PC-3 (cell line): ENCODE results near the gene CPZ. TPM values are rescaled to one million over a fixed set of nuclear protein-coding genes. Genes with fewer than 3 reads are reported as not detected.

Source experiments
- ATAC-seq: fragments of 200-7000 bp; cut with Tn5 transposase; 2 replicates; pipeline ENCODE4 v1.9.1; 2020; ENCODE audit warnings: mild to moderate bottlenecking, moderate library complexity
- BruUV-seq: library from RNA; stranded (reverse); fragments of 400-500 nt; replicated peaks from 2 replicates; lab custom pipeline; 2021; lab: Mats Ljungman, UMichigan
- CTCF ChIA-PET: fragments of 300-600 bp; sonication (Branson Sonifier 250); formaldehyde crosslinking; loops from one replicate; lab custom pipeline; 2022; ENCODE audit warnings: antibody characterized with exemption; lab: Charles Lee
- POLR2A ChIA-PET: fragments of 300-600 bp; sonication (Branson Sonifier 250); formaldehyde crosslinking; loops from one replicate; lab custom pipeline; 2022; ENCODE audit warnings: antibody characterized with exemption; ENCODE audit not compliant: unreplicated experiment; lab: Charles Lee
- DNase-seq: peaks from one replicate; pipeline ENCODE4 v3.0.0-alpha.2; 2015
- H2AFZ ChIP-seq: fragments of 300-600 bp; sonication (generic); 2 replicates; pipeline ENCODE4 v1.6.0; 2016; ENCODE audit warnings: antibody characterized with exemption, low read length
- H3F3A ChIP-seq: fragments of 300-600 bp; sonication (generic); one replicate; pipeline ENCODE4 v1.6.0; 2017; ENCODE audit warnings: antibody characterized with exemption, low read length, control low read depth, mild to moderate bottlenecking; ENCODE audit not compliant: unreplicated experiment
- H3K27ac ChIP-seq: fragments of 300-600 bp; sonication (generic); 2 replicates; pipeline ENCODE4 v1.5.1; 2016; ENCODE audit warnings: mild to moderate bottlenecking, low read length
- H3K27me3 ChIP-seq: fragments of 300-600 bp; sonication (generic); 2 replicates; pipeline ENCODE4 v1.6.1; 2016; ENCODE audit warnings: low read length, mixed read lengths
- H3K36me3 ChIP-seq: fragments of 300-600 bp; sonication (generic); 2 replicates; pipeline ENCODE4 v1.6.1; 2016; ENCODE audit warnings: low read depth, mixed run types, low read length, mixed read lengths
- H3K4me1 ChIP-seq: fragments of 300-600 bp; sonication (generic); 2 replicates; pipeline ENCODE4 v1.5.1; 2016; ENCODE audit warnings: low read length; ENCODE audit not compliant: insufficient read depth
- H3K4me2 ChIP-seq: fragments of 300-600 bp; sonication (generic); 2 replicates; pipeline ENCODE4 v1.6.0; 2016; ENCODE audit warnings: low read length
- H3K4me3 ChIP-seq: fragments of 300-600 bp; sonication (generic); 2 replicates; pipeline ENCODE4 v1.5.1; 2016; ENCODE audit warnings: mild to moderate bottlenecking, low read length, mixed read lengths
- H3K79me2 ChIP-seq: fragments of 300-600 bp; sonication (generic); 2 replicates; pipeline ENCODE4 v1.6.1; 2017; ENCODE audit warnings: low read length, mixed read lengths
- H3K9ac ChIP-seq: fragments of 300-600 bp; sonication (generic); 2 replicates; pipeline ENCODE4 v1.6.0; 2016; ENCODE audit warnings: mild to moderate bottlenecking, low read length
- H3K9me2 ChIP-seq: fragments of 300-600 bp; sonication (generic); replicated peaks from 2 replicates; pipeline ENCODE4 v1.6.1; 2016; ENCODE audit warnings: mixed run types, low read length, mixed read lengths
- H3K9me3 ChIP-seq: fragments of 300-600 bp; sonication (generic); 2 replicates; pipeline ENCODE4 v1.6.1; 2016; ENCODE audit warnings: low read length, mixed read lengths
- H4K20me1 ChIP-seq: fragments of 300-600 bp; sonication (generic); 2 replicates; pipeline ENCODE4 v1.6.1; 2016; ENCODE audit warnings: low read length, mixed read lengths
- EZH2 ChIP-seq: fragments of 300-600 bp; sonication (generic); IDR thresholded peaks from one replicate; pipeline ENCODE4 v1.6.1; 2017; ENCODE audit warnings: antibody characterized with exemption, mild to moderate bottlenecking, low read length; ENCODE audit not compliant: unreplicated experiment
- EZH2phosphoT487 ChIP-seq: fragments of 300-600 bp; sonication (generic); IDR thresholded peaks from 2 replicates; pipeline ENCODE4 v1.6.1; 2018; ENCODE audit warnings: mild to moderate bottlenecking, antibody characterized with exemption, low read length, borderline replicate concordance
- intact Hi-C: fragments of 100-400 bp; cut with micrococcal nuclease; formaldehyde crosslinking; loops from 2 replicates; pipeline ENCODE4 v1.9.0; 2023
- total RNA-seq: library from RNA; depleted of rRNA; stranded (reverse); fragments of >200 nt; gene quantifications from 2 replicates; pipeline ENCODE4 v1.2.3, GENCODE V29; 2014
- TF ChIP-seq, protein P1 (sequence below): fragments of 300-600 bp; sonication (generic); conservative IDR thresholded peaks from 2 replicates; pipeline ENCODE4 v1.5.1; 2017; ENCODE audit warnings: antibody characterized with exemption, low read depth, mild to moderate bottlenecking, low read length

Gene CPZ
- total RNA-seq, 1 experiment from 2014 or later, result 27.9 TPM

DNA sequence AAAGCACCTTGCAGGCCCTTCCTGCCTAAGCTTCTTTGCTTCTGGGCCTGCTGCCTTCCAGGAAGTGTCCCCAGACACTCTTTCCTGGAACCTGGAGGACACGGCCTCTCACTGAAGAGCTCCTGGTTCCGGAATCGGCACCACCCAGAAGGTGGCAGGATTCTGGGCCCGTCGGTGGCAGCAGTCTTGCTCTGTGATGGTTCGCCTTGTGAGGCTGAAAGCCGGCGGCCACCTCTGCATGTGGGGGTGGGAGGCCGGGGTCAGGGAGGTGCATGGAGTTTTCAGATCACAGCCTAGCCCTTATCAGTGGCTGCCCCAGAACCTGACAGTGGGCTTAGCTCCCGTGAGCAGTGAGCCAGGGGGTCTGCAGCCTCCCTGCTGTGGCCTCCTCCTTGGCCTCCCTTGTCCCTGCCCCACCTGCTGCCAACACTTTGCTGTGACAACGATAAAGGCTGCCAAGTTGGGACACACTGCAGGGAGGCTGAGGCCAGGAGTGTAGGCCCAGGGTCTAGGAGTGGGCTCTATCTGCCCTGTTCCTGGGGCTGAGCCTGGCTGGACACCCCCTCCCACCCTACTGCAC is 43.1 kb upstream of the CPZ start:
- CTCF ChIA-PET, result no interaction called here

DNA sequence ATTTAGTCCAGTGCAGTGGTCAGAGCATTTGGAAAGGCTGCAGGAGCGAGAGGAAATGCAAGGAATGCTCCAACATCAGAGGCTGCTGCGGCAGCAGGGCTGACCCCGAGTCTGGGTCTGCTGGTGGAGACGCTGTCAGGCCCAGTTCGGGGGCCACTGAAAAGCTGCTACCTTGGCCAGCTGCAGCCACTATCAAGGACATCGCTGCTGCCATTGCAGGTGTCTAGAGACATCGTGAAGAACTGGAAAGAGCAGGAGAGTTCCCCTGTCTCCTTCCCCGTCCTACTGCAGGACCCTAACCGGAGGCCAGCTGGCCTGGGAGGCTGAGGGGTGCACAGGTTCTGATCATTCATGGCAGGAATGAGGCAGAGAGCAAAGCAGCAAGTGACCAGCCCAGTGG is 41.9 kb upstream of the CPZ start:
- Histone ChIP-seq H3F3A (no peaks in the 10 kb centered on the region), H3K27me3 (no peaks in the 10 kb centered on the region), H3K36me3 (no peaks in the 10 kb centered on the region), H3K9ac (no peak overlapping the region), H3K9me2 (no peaks in the 10 kb centered on the region), H3K79me2 (no peaks in the 10 kb centered on the region), H3K27ac (no peak overlapping the region), H3K4me1 (peaks cover 33% of the 10 kb centered on the region), H3K9me3 (no peaks in the 10 kb centered on the region), H3K4me2 (no peak overlapping the region), H2AFZ (no peak overlapping the region), H3K4me3 (no peak overlapping the region), H4K20me1 (no peaks in the 10 kb centered on the region)
- ATAC-seq, result no peak
- DNase-seq, result no peak
- POLR2A ChIA-PET, result no interaction called here
- intact Hi-C loops, result no loop called here
- TF ChIP-seq EZH2phosphoT487 (no peak), EZH2 (no peak)
- TF ChIP-seq, protein P1, sequence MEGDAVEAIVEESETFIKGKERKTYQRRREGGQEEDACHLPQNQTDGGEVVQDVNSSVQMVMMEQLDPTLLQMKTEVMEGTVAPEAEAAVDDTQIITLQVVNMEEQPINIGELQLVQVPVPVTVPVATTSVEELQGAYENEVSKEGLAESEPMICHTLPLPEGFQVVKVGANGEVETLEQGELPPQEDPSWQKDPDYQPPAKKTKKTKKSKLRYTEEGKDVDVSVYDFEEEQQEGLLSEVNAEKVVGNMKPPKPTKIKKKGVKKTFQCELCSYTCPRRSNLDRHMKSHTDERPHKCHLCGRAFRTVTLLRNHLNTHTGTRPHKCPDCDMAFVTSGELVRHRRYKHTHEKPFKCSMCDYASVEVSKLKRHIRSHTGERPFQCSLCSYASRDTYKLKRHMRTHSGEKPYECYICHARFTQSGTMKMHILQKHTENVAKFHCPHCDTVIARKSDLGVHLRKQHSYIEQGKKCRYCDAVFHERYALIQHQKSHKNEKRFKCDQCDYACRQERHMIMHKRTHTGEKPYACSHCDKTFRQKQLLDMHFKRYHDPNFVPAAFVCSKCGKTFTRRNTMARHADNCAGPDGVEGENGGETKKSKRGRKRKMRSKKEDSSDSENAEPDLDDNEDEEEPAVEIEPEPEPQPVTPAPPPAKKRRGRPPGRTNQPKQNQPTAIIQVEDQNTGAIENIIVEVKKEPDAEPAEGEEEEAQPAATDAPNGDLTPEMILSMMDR, result no peak
- CTCF ChIA-PET, result no interaction called here
- BruUV-seq, result no TSS peak

More for the DNA sequence above, 43.1 kb upstream of the CPZ start:
- ATAC-seq (no peak), DNase-seq (no peak)
- Histone ChIP-seq H3K4me2 (peak overlapping the region; percentile 71; the same call in 1 of the 2 replicates), H3K36me3 (no peaks in the 10 kb centered on the region), H3K79me2 (no peaks in the 10 kb centered on the region), H3K4me1 (peaks cover 33% of the 10 kb centered on the region), H4K20me1 (no peaks in the 10 kb centered on the region), H2AFZ (no peak overlapping the region), H3K9me2 (no peaks in the 10 kb centered on the region), H3K27me3 (no peaks in the 10 kb centered on the region), H3K27ac (peak overlapping the region; percentile 98), H3K4me3 (no peak overlapping the region), H3K9ac (no peak overlapping the region), H3F3A (no peaks in the 10 kb centered on the region), H3K9me3 (no peaks in the 10 kb centered on the region)
- POLR2A ChIA-PET, result no interaction called here
- BruUV-seq, result no TSS peak
- intact Hi-C loops, result loop anchor here (5.0 kb wide), 1 partner anchor 43 kb away; the partner anchor contains the start of gene CPZ
- TF ChIP-seq, protein P1, result no peak
- no peak for TF ChIP-seq EZH2
- no peak for TF ChIP-seq EZH2phosphoT487

DNA sequence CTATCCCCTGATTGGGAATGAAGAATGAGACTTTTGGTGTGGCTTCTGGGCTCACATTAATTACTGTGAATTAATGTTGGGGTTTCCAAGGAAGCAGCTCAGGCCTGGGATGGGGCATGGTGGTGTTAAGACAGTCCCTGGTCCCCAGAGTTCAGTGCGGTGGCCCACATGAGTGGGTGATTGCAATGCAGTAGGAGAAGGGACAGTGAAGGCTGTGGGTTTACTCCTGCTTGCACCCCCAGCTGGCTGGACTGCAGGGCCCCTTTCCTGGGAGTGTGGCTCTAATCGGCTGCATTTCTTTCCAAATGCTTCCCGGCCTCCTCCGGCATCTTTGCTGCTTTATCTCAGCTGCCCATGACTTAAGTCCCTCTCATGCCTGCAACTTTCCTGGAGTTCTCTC is 40.5 kb upstream of the CPZ start:
- no peak overlapping the region for H3K4me3 ChIP-seq
- DNase-seq, result no peak
- H3K9ac ChIP-seq, result no peak overlapping the region
- no peaks in the 10 kb centered on the region for H3K9me3 ChIP-seq
- ATAC-seq, result no peak
- TF ChIP-seq EZH2, result no peak
- TF ChIP-seq, protein P1, result no peak
- no peak for TF ChIP-seq EZH2phosphoT487
- no peaks in the 10 kb centered on the region for H3F3A ChIP-seq
- BruUV-seq, result no TSS peak
- ChIA-PET POLR2A (no interaction called here), CTCF (no interaction called here)
- H3K4me2 ChIP-seq, result no peak overlapping the region
- no peak overlapping the region for H3K27ac ChIP-seq
- H3K4me1 ChIP-seq, result peaks cover 35% of the 10 kb centered on the region
- H2AFZ ChIP-seq, result no peak overlapping the region
- no peaks in the 10 kb centered on the region for H3K27me3 ChIP-seq
- no peaks in the 10 kb centered on the region for H3K9me2 ChIP-seq
- no peaks in the 10 kb centered on the region for H3K79me2 ChIP-seq
- no peaks in the 10 kb centered on the region for H3K36me3 ChIP-seq
- intact Hi-C loops, result no loop called here
- no peaks in the 10 kb centered on the region for H4K20me1 ChIP-seq
